NOMO-1 treated with DMSO at 0.1 percent for 48 hours (cell line): Measurements from ENCODE around the gene XPO5.
A peak's percentile ranks its signal among the peaks of the same experiment; 100 is the strongest.
"Not testable (repeated sequence)": the region's sequence is repeated elsewhere in the genome, so short reads cannot be mapped to it uniquely, and the experiment has no call there.

Experiments
- DNase-seq: peaks from one replicate; lab custom pipeline; 2025; ENCODE audit not compliant: unreplicated experiment; lab: John Stamatoyannopoulos, UW

XPO5 gene

GRCh38 chr6:43498291-43498690 lies 77.5 kb downstream of the XPO5 start:
- not testable (repeated sequence) for DNase-seq

- no peak for DNase-seq
Observed at GRCh38 chr6:43497689-43498088, 78.1 kb downstream of the XPO5 start.

- no peak for DNase-seq
Observed at GRCh38 chr6:43497129-43497396, 78.8 kb downstream of the XPO5 start.

GRCh38 chr6:43496370-43497128 lies 79.3 kb downstream of the XPO5 start:
- DNase-seq, result no peak

- no peak for DNase-seq
Observed at GRCh38 chr6:43495409-43495941, 80.4 kb downstream of the XPO5 start.

GRCh38 chr6:43494766-43495165 lies 81.1 kb downstream of the XPO5 start:
- DNase-seq, result no peak

GRCh38 chr6:43494321-43494720 lies 81.5 kb downstream of the XPO5 start:
- no peak for DNase-seq

- DNase-seq, result no peak
Observed at GRCh38 chr6:43493833-43494232, 82.0 kb downstream of the XPO5 start.

GRCh38 chr6:43493230-43493629 lies 82.6 kb downstream of the XPO5 start:
- no peak for DNase-seq

- no peak for DNase-seq
Observed at GRCh38 chr6:43492673-43493072, 83.2 kb downstream of the XPO5 start.

GRCh38 chr6:43491750-43492661 lies 83.8 kb downstream of the XPO5 start:
- no peak for DNase-seq

- DNase-seq, result no peak
Observed at GRCh38 chr6:43490523-43490939, 85.3 kb downstream of the XPO5 start.

GRCh38 chr6:43489277-43490072 lies 86.4 kb downstream of the XPO5 start:
- DNase-seq, result no peak

- DNase-seq, result no peak
Observed at GRCh38 chr6:43488667-43489276, 87.1 kb downstream of the XPO5 start.

GRCh38 chr6:43481591-43482236 lies 94.1 kb downstream of the XPO5 start:
- DNase-seq, result no peak

GRCh38 chr6:43481075-43481474 lies 94.8 kb downstream of the XPO5 start:
- no peak for DNase-seq

- no peak for DNase-seq
Observed at GRCh38 chr6:43478008-43478372, 97.8 kb downstream of the XPO5 start.

GRCh38 chr6:43477235-43478007 lies 98.4 kb downstream of the XPO5 start, which contains the start of gene TJAP1:
TJAP1 (plus strand) TSS chr6:43477570; CDS start chr6:43499002, 21,432 bp downstream.
- peak; percentile 72 for DNase-seq

- no peak for DNase-seq
Observed at GRCh38 chr6:43476746-43477145, 99.1 kb downstream of the XPO5 start.

- no peak for DNase-seq
Observed at GRCh38 chr6:43475516-43475915, 100.3 kb downstream of the XPO5 start.
